Measurements from ENCODE around the gene NAGA. TPM values are rescaled to one million over a fixed set of nuclear protein-coding genes. Genes with fewer than 3 reads are reported as not detected.

The NAGA gene
- total RNA-seq, 1 donor: 39.5 TPM

GRCh38 chr22:42041784-42042183 is 28.8 kb downstream of the NAGA start:
- TF ChIP-seq CTCF (IDR thresholded peaks at IDR 0.05; ENCODE audit: insufficient read depth, low read length): no peak
- no peak for DNase-seq (ENCODE audit: low read depth)
- no peak overlapping the region for H3K4me3 ChIP-seq (ENCODE audit: low read depth, low read length)

- H3K4me3 ChIP-seq (ENCODE audit: low read depth, low read length): no peak overlapping the region
- TF ChIP-seq CTCF (IDR thresholded peaks at IDR 0.05; ENCODE audit: insufficient read depth, low read length): no peak
- DNase-seq (ENCODE audit: low read depth): no peak
These were observed 31.3 kb downstream of the NAGA start for GRCh38 chr22:42039271-42039670.

- no peak overlapping the region for H3K4me3 ChIP-seq (ENCODE audit: low read depth, low read length)
- no peak for TF ChIP-seq CTCF (IDR thresholded peaks at IDR 0.05; ENCODE audit: insufficient read depth, low read length)
- DNase-seq (ENCODE audit: low read depth): no peak
These were observed 35.4 kb downstream of the NAGA start for GRCh38 chr22:42035256-42035655.

GRCh38 chr22:42033263-42034181 is 37.1 kb downstream of the NAGA start:
- no peak for DNase-seq (ENCODE audit: low read depth)
- no peak overlapping the region for H3K4me3 ChIP-seq (ENCODE audit: low read depth, low read length)
- TF ChIP-seq CTCF (IDR thresholded peaks at IDR 0.05; ENCODE audit: insufficient read depth, low read length): no peak

- H3K4me3 ChIP-seq (ENCODE audit: low read depth, low read length): no peak overlapping the region
- no peak for TF ChIP-seq CTCF (IDR thresholded peaks at IDR 0.05; ENCODE audit: insufficient read depth, low read length)
- no peak for DNase-seq (ENCODE audit: low read depth)
These were observed 43.9 kb downstream of the NAGA start for GRCh38 chr22:42026705-42027104.

- no peak for TF ChIP-seq CTCF (IDR thresholded peaks at IDR 0.05; ENCODE audit: insufficient read depth, low read length)
- DNase-seq (ENCODE audit: low read depth): no peak
- no peak overlapping the region for H3K4me3 ChIP-seq (ENCODE audit: low read depth, low read length)
These were observed 45.2 kb downstream of the NAGA start for GRCh38 chr22:42025421-42025820.
